ENCODE measurements around the gene CHORDC1.
"Not testable (repeated sequence)": the region's sequence is repeated elsewhere in the genome, so short reads cannot be mapped to it uniquely, and the experiment has no call there.

Gene CHORDC1

GRCh38 chr11:90234977-90235376, 12.1 kb upstream of the CHORDC1 start:
- Mint-ChIP-seq H3K9me3 (peaks cover 2% of the 10 kb centered on the region), H3K36me3 (ENCODE audit: low read depth) (no peaks in the 10 kb centered on the region), H3K27me3 (no peaks in the 10 kb centered on the region), H3K4me1 (ENCODE audit: low read depth) (peaks cover 3% of the 10 kb centered on the region), H3K27ac (no peak overlapping the region), H3K4me3 (no peak overlapping the region)
- no peak for DNase-seq

- no peaks in the 10 kb centered on the region for H3K36me3 Mint-ChIP-seq (ENCODE audit: low read depth)
- H3K9me3 Mint-ChIP-seq = peaks cover 5% of the 10 kb centered on the region
- no peaks in the 10 kb centered on the region for H3K27me3 Mint-ChIP-seq
- H3K4me1 Mint-ChIP-seq (ENCODE audit: low read depth) = peaks cover 5% of the 10 kb centered on the region
- H3K4me3 Mint-ChIP-seq = no peak overlapping the region
- no peak for DNase-seq
- H3K27ac Mint-ChIP-seq = no peak overlapping the region
Observed at GRCh38 chr11:90229791-90230190, 6.9 kb upstream of the CHORDC1 start.

- H3K9me3 Mint-ChIP-seq = peaks cover 5% of the 10 kb centered on the region
- H3K27ac Mint-ChIP-seq = no peak overlapping the region
- no peaks in the 10 kb centered on the region for H3K27me3 Mint-ChIP-seq
Observed at GRCh38 chr11:90228056-90228455, 5.2 kb upstream of the CHORDC1 start.

GRCh38 chr11:90223248-90223585, 368 bp upstream of the CHORDC1 start:
- H3K4me1 Mint-ChIP-seq (ENCODE audit: low read depth) = peaks cover 54% of the 10 kb centered on the region
- peaks cover 50% of the 10 kb centered on the region for H3K36me3 Mint-ChIP-seq (ENCODE audit: low read depth)
- H3K4me3 Mint-ChIP-seq = peak overlapping the region; percentile 99
- H3K27me3 Mint-ChIP-seq = no peaks in the 10 kb centered on the region
- DNase-seq = no peak
- H3K27ac Mint-ChIP-seq = peak overlapping the region; percentile 98
- H3K9me3 Mint-ChIP-seq = no peaks in the 10 kb centered on the region

More at GRCh38 chr11:90228056-90228455, 5.2 kb upstream of the CHORDC1 start:
- Mint-ChIP-seq H3K4me3 (no peak overlapping the region), H3K4me1 (ENCODE audit: low read depth) (peaks cover 18% of the 10 kb centered on the region), H3K36me3 (ENCODE audit: low read depth) (peaks cover 6% of the 10 kb centered on the region)
- no peak for DNase-seq

GRCh38 chr11:90221803-90222458, 918 bp downstream of the CHORDC1 start:
- Mint-ChIP-seq H3K27ac (peak overlapping the region; percentile 98), H3K4me3 (peak overlapping the region; percentile 99), H3K36me3 (ENCODE audit: low read depth) (peaks cover 62% of the 10 kb centered on the region), H3K4me1 (ENCODE audit: low read depth) (peaks cover 64% of the 10 kb centered on the region), H3K9me3 (no peaks in the 10 kb centered on the region), H3K27me3 (no peaks in the 10 kb centered on the region)
- DNase-seq = no peak

GRCh38 chr11:90220391-90220790, 2.5 kb downstream of the CHORDC1 start:
- Mint-ChIP-seq H3K36me3 (ENCODE audit: low read depth) (peaks cover 76% of the 10 kb centered on the region), H3K4me1 (ENCODE audit: low read depth) (peaks cover 70% of the 10 kb centered on the region)
- DNase-seq = no peak

GRCh38 chr11:90219438-90219837, 3.4 kb downstream of the CHORDC1 start:
- Mint-ChIP-seq H3K36me3 (ENCODE audit: low read depth) (peaks cover 83% of the 10 kb centered on the region), H3K27ac (peak overlapping the region; percentile 98), H3K9me3 (no peaks in the 10 kb centered on the region), H3K4me3 (peak overlapping the region; percentile 99), H3K27me3 (no peaks in the 10 kb centered on the region), H3K4me1 (ENCODE audit: low read depth) (peaks cover 65% of the 10 kb centered on the region)
- no peak for DNase-seq

More at GRCh38 chr11:90220391-90220790, 2.5 kb downstream of the CHORDC1 start:
- H3K9me3 Mint-ChIP-seq = no peaks in the 10 kb centered on the region
- peak overlapping the region; percentile 98 for H3K27ac Mint-ChIP-seq
- H3K27me3 Mint-ChIP-seq = no peaks in the 10 kb centered on the region
- peak overlapping the region; percentile 99 for H3K4me3 Mint-ChIP-seq

- peak overlapping the region; percentile 39 for H3K4me3 Mint-ChIP-seq
- H3K27me3 Mint-ChIP-seq = no peaks in the 10 kb centered on the region
- no peak for DNase-seq
- peak overlapping the region; percentile 67 for H3K27ac Mint-ChIP-seq
- peaks cover 63% of the 10 kb centered on the region for H3K4me1 Mint-ChIP-seq (ENCODE audit: low read depth)
- H3K36me3 Mint-ChIP-seq (ENCODE audit: low read depth) = peaks cover 91% of the 10 kb centered on the region
- no peaks in the 10 kb centered on the region for H3K9me3 Mint-ChIP-seq
Observed at GRCh38 chr11:90218606-90219005, 4.2 kb downstream of the CHORDC1 start.

- no peaks in the 10 kb centered on the region for H3K9me3 Mint-ChIP-seq
- no peaks in the 10 kb centered on the region for H3K27me3 Mint-ChIP-seq
- H3K4me3 Mint-ChIP-seq = peak overlapping the region; percentile 28
- peaks cover 63% of the 10 kb centered on the region for H3K4me1 Mint-ChIP-seq (ENCODE audit: low read depth)
- H3K36me3 Mint-ChIP-seq (ENCODE audit: low read depth) = peaks cover 93% of the 10 kb centered on the region
- no peak for DNase-seq
- H3K27ac Mint-ChIP-seq = peak overlapping the region; percentile 81
Observed at GRCh38 chr11:90216611-90217010, 6.2 kb downstream of the CHORDC1 start.

GRCh38 chr11:90213322-90213721, 9.5 kb downstream of the CHORDC1 start:
- H3K9me3 Mint-ChIP-seq = no peaks in the 10 kb centered on the region
- DNase-seq = no peak
- H3K36me3 Mint-ChIP-seq (ENCODE audit: low read depth) = peaks cover 93% of the 10 kb centered on the region
- no peaks in the 10 kb centered on the region for H3K27me3 Mint-ChIP-seq
- H3K4me1 Mint-ChIP-seq (ENCODE audit: low read depth) = peaks cover 38% of the 10 kb centered on the region
- H3K4me3 Mint-ChIP-seq = no peak overlapping the region
- peak overlapping the region; percentile 73 for H3K27ac Mint-ChIP-seq

GRCh38 chr11:90208857-90209256, 14.0 kb downstream of the CHORDC1 start:
- peaks cover 28% of the 10 kb centered on the region for H3K4me1 Mint-ChIP-seq (ENCODE audit: low read depth)
- no peaks in the 10 kb centered on the region for H3K9me3 Mint-ChIP-seq
- H3K27me3 Mint-ChIP-seq = no peaks in the 10 kb centered on the region
- no peak overlapping the region for H3K4me3 Mint-ChIP-seq
- H3K36me3 Mint-ChIP-seq (ENCODE audit: low read depth) = peaks cover 93% of the 10 kb centered on the region
- no peak for DNase-seq
- H3K27ac Mint-ChIP-seq = peak overlapping the region; percentile 36

- H3K4me3 Mint-ChIP-seq, DNase-seq, H3K27ac Mint-ChIP-seq, H3K9me3 Mint-ChIP-seq, H3K27me3 Mint-ChIP-seq: not testable (repeated sequence)
- H3K4me1 Mint-ChIP-seq (ENCODE audit: low read depth) = peaks cover 25% of the 10 kb centered on the region
- H3K36me3 Mint-ChIP-seq (ENCODE audit: low read depth) = peaks cover 93% of the 10 kb centered on the region
Observed at GRCh38 chr11:90207992-90208391, 14.9 kb downstream of the CHORDC1 start.

- peak overlapping the region; percentile 63 for H3K27ac Mint-ChIP-seq
- H3K36me3 Mint-ChIP-seq (ENCODE audit: low read depth) = peaks cover 91% of the 10 kb centered on the region
Observed at GRCh38 chr11:90204832-90205646, 17.8 kb downstream of the CHORDC1 start.

GRCh38 chr11:90204407-90204806, 18.4 kb downstream of the CHORDC1 start:
- Mint-ChIP-seq H3K27ac (no peak overlapping the region), H3K9me3 (no peaks in the 10 kb centered on the region), H3K27me3 (no peaks in the 10 kb centered on the region), H3K36me3 (ENCODE audit: low read depth) (peaks cover 84% of the 10 kb centered on the region), H3K4me3 (no peak overlapping the region), H3K4me1 (ENCODE audit: low read depth) (peaks cover 25% of the 10 kb centered on the region)
- DNase-seq = no peak

More at GRCh38 chr11:90204832-90205646, 17.8 kb downstream of the CHORDC1 start:
- Mint-ChIP-seq H3K4me1 (ENCODE audit: low read depth) (peaks cover 29% of the 10 kb centered on the region), H3K27me3 (no peaks in the 10 kb centered on the region), H3K9me3 (no peaks in the 10 kb centered on the region), H3K4me3 (no peak overlapping the region)
- DNase-seq = no peak

- Mint-ChIP-seq H3K27me3 (no peaks in the 10 kb centered on the region), H3K9me3 (no peaks in the 10 kb centered on the region), H3K36me3 (ENCODE audit: low read depth) (peaks cover 84% of the 10 kb centered on the region), H3K4me3 (no peak overlapping the region), H3K27ac (peak overlapping the region; percentile 1), H3K4me1 (ENCODE audit: low read depth) (peaks cover 22% of the 10 kb centered on the region)
- no peak for DNase-seq
Observed at GRCh38 chr11:90202342-90202741, 20.5 kb downstream of the CHORDC1 start.
